NT2/D1 (cell line): ENCODE results near the gene GIMAP7.

Experiments
- DNase-seq: peaks from one replicate; pipeline ENCODE4 v3.0.0-alpha.2; 2011; ENCODE audit warnings: low read depth, low spot score
- H3K27me3 ChIP-seq: 2 replicates; pipeline ENCODE4 v1.6.0; 2011; ENCODE audit warnings: mild to moderate bottlenecking; ENCODE audit not compliant: insufficient read length, insufficient read depth
- H3K36me3 ChIP-seq: 2 replicates; pipeline ENCODE4 v1.6.1; 2011; ENCODE audit warnings: mild to moderate bottlenecking, low read length, mixed read lengths; ENCODE audit not compliant: insufficient read depth, insufficient read length
- H3K4me1 ChIP-seq: 2 replicates; pipeline ENCODE4 v1.5.1; 2011; ENCODE audit not compliant: insufficient read depth, insufficient read length
- H3K4me3 ChIP-seq: 2 replicates; pipeline ENCODE4 v1.5.1; 2011; ENCODE audit warnings: low read depth; ENCODE audit not compliant: insufficient read length
- H3K9ac ChIP-seq: 2 replicates; pipeline ENCODE4 v1.6.0; 2011; ENCODE audit warnings: low read depth; ENCODE audit not compliant: insufficient read length
- H3K9me3 ChIP-seq: 2 replicates; pipeline ENCODE4 v1.5.1; 2011; ENCODE audit warnings: mild to moderate bottlenecking, low read length; ENCODE audit not compliant: insufficient read depth
- SUZ12 ChIP-seq: IDR thresholded peaks from 2 replicates; pipeline ENCODE4 v1.6.1; 2011; ENCODE audit not compliant: insufficient read length, insufficient read depth; ENCODE audit errors: extremely low read depth
- YY1 ChIP-seq: IDR thresholded peaks from 2 replicates; pipeline ENCODE4 v1.6.1; 2011; ENCODE audit not compliant: insufficient read length, insufficient read depth
- ZNF274 ChIP-seq: IDR thresholded peaks from 2 replicates; pipeline ENCODE4 v1.6.1; 2011; ENCODE audit warnings: mild to moderate bottlenecking, low read depth, low read length

The GIMAP7 gene

GRCh38 chr7:150514748-150515222, at the start of gene GIMAP7:
Gene GIMAP7, plus strand, starts transcription at chr7:150514872. Its CDS starts 5,103 bp downstream, at chr7:150519975.
- Histone ChIP-seq H3K36me3 (no peaks in the 10 kb centered on the region), H3K4me3 (no peak within 1 kb of the TSS), H3K4me1 (no peaks in the 10 kb centered on the region), H3K9me3 (no peaks in the 10 kb centered on the region), H3K9ac (no peak within 1 kb of the TSS), H3K27me3 (no peaks in the 10 kb centered on the region)
- DNase-seq, result no peak
- TF ChIP-seq SUZ12, result no peak
- TF ChIP-seq YY1, result no peak
- TF ChIP-seq ZNF274, result no peak

GRCh38 chr7:150464962-150465361, 49.7 kb upstream of the GIMAP7 start:
- H3K4me3 ChIP-seq, result no peak overlapping the region
- no peaks in the 10 kb centered on the region for H3K4me1 ChIP-seq
- no peaks in the 10 kb centered on the region for H3K36me3 ChIP-seq
- no peaks in the 10 kb centered on the region for H3K27me3 ChIP-seq
- no peak for DNase-seq
- H3K9ac ChIP-seq, result no peak overlapping the region
- no peaks in the 10 kb centered on the region for H3K9me3 ChIP-seq
- TF ChIP-seq SUZ12, result no peak
- TF ChIP-seq ZNF274, result no peak
- no peak for TF ChIP-seq YY1

- DNase-seq, result no peak
- Histone ChIP-seq H3K4me1 (no peaks in the 10 kb centered on the region), H3K27me3 (no peaks in the 10 kb centered on the region), H3K9ac (no peak overlapping the region), H3K9me3 (no peaks in the 10 kb centered on the region), H3K36me3 (no peaks in the 10 kb centered on the region), H3K4me3 (no peak overlapping the region)
- TF ChIP-seq YY1 (no peak), SUZ12 (no peak), ZNF274 (no peak)
Observed at GRCh38 chr7:150465414-150465813, 49.3 kb upstream of the GIMAP7 start.

GRCh38 chr7:150466477-150466876, 48.2 kb upstream of the GIMAP7 start:
- no peak for DNase-seq
- Histone ChIP-seq H3K9me3 (no peaks in the 10 kb centered on the region), H3K9ac (no peak overlapping the region), H3K36me3 (no peaks in the 10 kb centered on the region), H3K4me1 (no peaks in the 10 kb centered on the region), H3K4me3 (no peak overlapping the region), H3K27me3 (no peaks in the 10 kb centered on the region)
- TF ChIP-seq ZNF274 (no peak), SUZ12 (no peak), YY1 (no peak)

- Histone ChIP-seq H3K4me3 (no peak overlapping the region), H3K4me1 (no peaks in the 10 kb centered on the region), H3K36me3 (no peaks in the 10 kb centered on the region), H3K9ac (no peak overlapping the region), H3K27me3 (no peaks in the 10 kb centered on the region), H3K9me3 (no peaks in the 10 kb centered on the region)
- DNase-seq, result no peak
- TF ChIP-seq YY1, result no peak
- no peak for TF ChIP-seq ZNF274
- no peak for TF ChIP-seq SUZ12
Observed at GRCh38 chr7:150468241-150468640, 46.4 kb upstream of the GIMAP7 start.

- H3K9ac ChIP-seq, result no peak overlapping the region
- no peaks in the 10 kb centered on the region for H3K27me3 ChIP-seq
- H3K9me3 ChIP-seq, result no peaks in the 10 kb centered on the region
- H3K36me3 ChIP-seq, result no peaks in the 10 kb centered on the region
- H3K4me3 ChIP-seq, result no peak overlapping the region
- TF ChIP-seq YY1 (no peak), SUZ12 (no peak), ZNF274 (no peak)
- no peaks in the 10 kb centered on the region for H3K4me1 ChIP-seq
- DNase-seq, result no peak
Observed at GRCh38 chr7:150471886-150472285, 42.8 kb upstream of the GIMAP7 start.

- H3K9ac ChIP-seq, result no peak overlapping the region
- no peak for DNase-seq
- H3K4me1 ChIP-seq, result no peaks in the 10 kb centered on the region
- no peaks in the 10 kb centered on the region for H3K36me3 ChIP-seq
- no peak overlapping the region for H3K4me3 ChIP-seq
- no peaks in the 10 kb centered on the region for H3K9me3 ChIP-seq
- H3K27me3 ChIP-seq, result no peaks in the 10 kb centered on the region
- TF ChIP-seq YY1 (no peak), ZNF274 (no peak), SUZ12 (no peak)
Observed at GRCh38 chr7:150473902-150474301, 40.8 kb upstream of the GIMAP7 start.

GRCh38 chr7:150476285-150476684, 38.4 kb upstream of the GIMAP7 start:
- Histone ChIP-seq H3K9ac (no peak overlapping the region), H3K4me3 (no peak overlapping the region), H3K9me3 (no peaks in the 10 kb centered on the region), H3K27me3 (no peaks in the 10 kb centered on the region), H3K36me3 (no peaks in the 10 kb centered on the region), H3K4me1 (no peaks in the 10 kb centered on the region)
- TF ChIP-seq YY1 (no peak), SUZ12 (no peak), ZNF274 (no peak)
- DNase-seq, result no peak
